ENCODE results near the gene FKBP11.

- TF ChIP-seq POLR2A (IDR thresholded peaks at IDR 0.05; ENCODE audit: low read length) (no peak), GATA1 (IDR thresholded peaks at IDR 0.05; ENCODE audit: low read depth, low read length) (no peak)
Measured at GRCh38 chr12:48973941-48974673, 48.8 kb upstream of the FKBP11 start.
